ENCODE data around the gene IGSF8.

GRCh38 chr1:160101037-160101716, 2.8 kb upstream of the IGSF8 start:
- TF ChIP-seq CEBPB (IDR thresholded peaks at IDR 0.05; ENCODE audit: low read depth) (no peak), POLR2A (IDR thresholded peaks at IDR 0.05; ENCODE audit: borderline replicate concordance, extremely low read depth, insufficient read depth, insufficient read length) (no peak), CTCF (IDR thresholded peaks at IDR 0.05 in 2 of 3, conservative IDR thresholded peaks at IDR 0.05 in 1 of 3; ENCODE audit: borderline replicate concordance in 1 of 3, insufficient read depth in 1 of 3, low read depth in 2 of 3, low read length in 2 of 3) (peak; percentile 91 to 97 (median 94)), POLR2AphosphoS5 (IDR thresholded peaks at IDR 0.05; ENCODE audit: low read depth, low read length) (peak; percentile 23; the same call in 1 of the 2 replicates), EZH2 (IDR thresholded peaks at IDR 0.05) (no peak), TCF7L2 (IDR thresholded peaks at IDR 0.05; ENCODE audit: borderline replicate concordance, extremely low read depth, insufficient read depth, insufficient read length) (no peak)
